HG02981 (cell line): ENCODE measurements around the gene COMMD4.
A peak's percentile ranks its signal among the peaks of the same experiment; 100 is the strongest.
"Not testable (repeated sequence)": the region's sequence is repeated elsewhere in the genome, so short reads cannot be mapped to it uniquely, and the experiment has no call there.

Experiments
- ATAC-seq: cut with Tn5 transposase; IDR thresholded peaks from one replicate; pipeline ENCODE4 v1.9.1; 2021; ENCODE audit warnings: mild to moderate bottlenecking, moderate library complexity; ENCODE audit not compliant: unreplicated experiment

The COMMD4 gene

DNA sequence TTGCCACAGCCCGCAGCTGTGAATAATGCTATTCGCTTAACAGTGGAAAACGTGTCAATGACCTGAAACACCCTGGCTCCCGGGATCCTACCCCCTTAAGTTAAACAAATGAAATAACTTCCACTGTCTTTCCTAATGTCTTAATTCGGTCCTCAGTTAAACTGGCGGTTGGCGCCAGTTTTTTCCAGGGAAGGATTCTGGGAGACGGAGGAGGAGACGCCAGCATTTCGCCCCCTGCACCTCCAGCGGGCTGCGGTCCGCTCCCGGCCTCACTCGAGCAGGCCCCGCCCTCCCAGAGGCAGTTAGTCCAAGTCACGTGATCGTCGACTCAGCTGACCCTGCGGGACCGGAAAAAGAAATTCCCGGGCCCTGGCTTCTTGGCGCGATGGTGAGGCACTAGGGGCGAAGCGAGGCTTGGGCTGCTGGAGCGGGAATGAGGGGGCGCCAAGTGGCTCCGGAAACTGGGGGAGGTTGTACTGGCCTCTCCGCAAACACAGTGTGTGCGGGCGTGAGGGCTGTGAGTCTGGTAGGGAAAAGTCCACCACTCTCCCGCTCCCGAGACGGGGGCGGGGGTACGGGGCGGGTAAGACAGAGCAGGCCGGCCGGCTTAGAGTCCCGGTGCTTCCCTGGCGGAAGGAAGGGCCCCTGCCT is at the start of gene COMMD4:
TSS of gene COMMD4 (plus strand) at position 359 of the 651 bp plus-strand sequence. CDS start at position 386, 27 bp downstream.
- peak; percentile 71 for ATAC-seq

DNA sequence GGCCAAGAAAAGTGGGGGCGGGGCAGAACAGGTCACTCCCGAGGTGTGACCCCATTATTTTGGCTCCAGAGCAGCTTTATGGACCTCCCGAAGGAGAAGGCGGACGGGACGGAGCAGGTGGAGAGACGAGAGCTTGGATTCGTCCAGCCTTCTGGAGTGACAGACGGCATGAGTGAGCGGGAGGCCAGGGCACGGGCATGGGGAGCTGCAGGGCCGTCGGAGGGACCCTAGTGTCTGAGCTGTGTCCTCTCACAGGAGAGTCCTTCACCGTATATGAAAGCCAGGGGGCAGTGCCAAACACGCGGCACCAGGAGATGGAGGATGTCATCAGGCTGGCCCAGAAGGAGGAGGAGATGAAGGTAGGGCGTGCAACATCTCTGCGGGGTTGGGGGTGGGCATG is 42.2 kb upstream of the COMMD4 start:
- not testable (repeated sequence) for ATAC-seq

- not testable (repeated sequence) for ATAC-seq
Measured at GRCh38 chr15:75298541-75299310, 37.1 kb upstream of the COMMD4 start.

DNA sequence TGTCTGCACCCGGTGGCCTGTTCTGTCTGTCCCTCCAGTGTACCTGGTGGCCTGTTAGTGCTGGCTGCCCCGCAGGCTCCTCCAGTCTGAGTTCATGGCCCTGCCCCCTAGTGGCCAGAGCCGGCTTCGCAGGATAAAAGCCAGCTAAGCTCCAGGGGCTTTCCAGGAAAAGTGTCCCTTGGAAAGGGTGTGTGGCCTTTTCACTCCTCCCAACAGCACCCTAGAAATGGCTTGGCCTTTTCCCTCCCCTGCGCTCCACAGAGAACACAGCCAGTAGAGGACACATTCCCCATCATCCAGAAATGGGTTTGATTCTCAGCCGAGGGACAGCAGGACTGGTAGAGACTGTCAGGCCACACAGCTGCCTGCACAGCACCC is 36.6 kb upstream of the COMMD4 start:
- not testable (repeated sequence) for ATAC-seq

GRCh38 chr15:75300026-75300425 is 35.8 kb upstream of the COMMD4 start:
- not testable (repeated sequence) for ATAC-seq

- no peak for ATAC-seq
Measured at GRCh38 chr15:75302318-75302717, 33.5 kb upstream of the COMMD4 start.

- ATAC-seq: not testable (repeated sequence)
Measured at GRCh38 chr15:75302753-75303152, 33.1 kb upstream of the COMMD4 start.

- ATAC-seq: no peak
Measured at GRCh38 chr15:75306188-75306587, 29.7 kb upstream of the COMMD4 start.

- no peak for ATAC-seq
Measured at GRCh38 chr15:75307778-75308390, 28.0 kb upstream of the COMMD4 start.

GRCh38 chr15:75309711-75310110 is 26.2 kb upstream of the COMMD4 start:
- no peak for ATAC-seq

DNA sequence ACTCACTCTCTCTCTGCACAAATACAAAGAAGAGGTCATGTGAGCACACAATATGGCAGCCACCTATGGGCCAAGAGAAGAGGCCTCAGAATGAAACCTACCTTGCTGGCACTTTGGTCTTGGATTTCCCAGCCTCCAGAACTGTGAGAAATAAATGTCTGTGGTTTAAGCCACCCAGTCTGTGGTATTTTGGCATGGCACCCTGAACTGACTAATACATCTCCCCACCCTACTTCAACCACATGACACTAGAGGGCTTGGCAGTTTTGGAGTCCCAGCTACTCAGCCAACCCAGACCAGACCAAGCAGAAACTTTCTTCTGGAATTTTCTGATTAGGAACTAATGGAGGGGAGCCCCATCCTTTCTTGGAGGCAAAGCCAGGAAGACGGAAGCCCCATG is 23.3 kb upstream of the COMMD4 start:
- ATAC-seq: not testable (repeated sequence)

DNA sequence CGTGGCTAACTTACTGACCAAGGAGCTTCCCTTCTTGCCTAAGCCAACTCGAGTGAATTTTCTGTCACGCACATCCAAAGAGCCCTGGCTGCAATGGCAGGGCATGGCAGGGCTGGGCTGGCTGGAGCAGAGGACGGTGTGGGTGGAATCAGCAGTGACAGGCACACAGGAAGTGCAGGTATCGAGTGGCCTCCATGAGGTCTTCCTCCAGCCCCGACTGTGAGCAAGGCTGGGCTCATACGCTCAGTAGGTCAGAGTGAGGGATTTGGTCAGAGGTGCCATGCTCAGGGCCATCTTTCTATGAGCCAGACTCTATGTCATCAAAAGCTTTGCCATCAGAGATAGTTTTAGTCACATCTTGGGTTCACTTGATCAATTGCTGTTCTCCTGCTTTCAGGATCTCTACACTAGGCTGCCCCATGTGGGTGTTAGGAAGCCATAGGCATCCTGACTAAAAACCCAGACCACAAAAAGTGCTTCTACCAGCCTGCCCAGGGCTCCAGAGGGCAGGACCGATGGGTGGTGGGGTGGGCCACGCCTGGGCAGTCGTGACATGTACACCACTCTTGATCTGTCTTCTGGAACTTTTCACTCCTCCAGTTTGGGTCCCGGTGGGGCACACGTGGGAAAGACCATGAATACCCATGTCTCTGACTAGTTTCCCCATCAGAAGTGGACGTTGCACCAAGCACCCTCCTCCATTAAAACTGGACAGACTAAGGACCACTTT is 22.6 kb upstream of the COMMD4 start:
- ATAC-seq: no peak

DNA sequence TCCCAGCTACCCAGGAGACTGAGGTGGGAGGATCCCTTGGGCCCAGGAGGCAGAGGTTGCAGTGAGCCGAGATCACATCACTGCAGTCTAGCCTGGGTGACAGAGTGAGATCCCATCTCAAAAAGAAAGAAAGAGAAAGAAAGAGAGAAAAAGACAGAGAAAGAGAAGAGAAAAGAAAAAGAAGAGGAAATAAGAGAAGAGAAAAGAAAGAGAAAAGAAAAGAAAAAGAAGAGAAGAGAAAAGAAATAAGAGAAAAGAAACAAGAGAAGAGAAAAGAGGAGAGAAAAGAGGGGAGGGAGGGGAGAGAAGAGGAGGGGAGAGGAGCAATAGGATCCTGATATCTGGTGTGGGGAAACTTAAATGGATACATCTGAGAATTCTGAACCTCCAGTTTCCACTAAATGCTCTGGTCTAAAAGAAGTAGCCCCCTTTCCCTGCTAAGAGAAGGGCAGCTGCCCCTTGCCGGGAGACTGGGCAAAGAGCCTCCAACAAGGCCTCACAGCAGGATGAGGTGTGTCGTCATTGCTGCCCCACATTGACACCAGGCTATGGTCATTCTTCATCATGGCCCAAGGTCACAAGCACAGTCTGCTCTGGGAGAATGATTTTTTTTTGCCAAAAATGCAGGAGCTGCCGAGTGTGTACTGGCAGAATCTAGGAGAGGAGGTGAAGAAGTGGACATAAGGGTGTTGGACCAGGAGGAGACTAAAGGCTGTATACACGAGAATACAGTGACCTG is 21.1 kb upstream of the COMMD4 start:
- no peak for ATAC-seq

DNA sequence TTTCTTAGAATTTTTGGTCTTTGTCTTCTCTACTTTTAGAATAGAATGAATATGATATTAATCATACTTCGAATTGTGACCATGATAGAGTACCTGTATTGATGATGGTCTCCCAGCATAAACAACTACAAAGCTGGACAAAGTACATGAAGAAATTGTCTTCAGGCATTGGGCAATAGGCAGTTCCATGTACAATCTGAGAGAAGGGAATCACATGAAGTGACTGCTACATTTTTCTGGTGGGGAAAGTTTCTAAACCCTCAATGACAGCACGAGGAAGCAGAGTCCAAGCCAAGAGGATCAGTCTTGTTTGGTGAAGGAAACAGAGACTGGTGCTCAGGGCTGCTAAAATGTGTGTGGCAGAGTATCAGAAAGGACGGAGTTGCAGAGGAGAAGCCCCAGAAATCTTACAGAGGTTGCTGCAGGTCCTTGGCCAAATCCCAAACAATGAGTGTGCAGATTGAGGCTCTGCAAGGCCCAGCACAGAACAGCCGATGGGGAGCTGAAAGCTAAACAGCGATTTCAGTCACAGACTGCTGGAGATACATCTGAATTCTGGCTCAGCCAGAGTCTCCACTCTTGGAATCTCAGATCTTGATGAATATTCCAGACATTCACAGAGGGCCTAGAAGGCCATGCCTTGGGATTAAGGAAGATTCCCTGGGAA is 16.5 kb upstream of the COMMD4 start:
- ATAC-seq: not testable (repeated sequence)

- no peak for ATAC-seq
Measured at GRCh38 chr15:75321711-75322110, 14.2 kb upstream of the COMMD4 start.

GRCh38 chr15:75325922-75326321 is 9.9 kb upstream of the COMMD4 start:
- no peak for ATAC-seq

DNA sequence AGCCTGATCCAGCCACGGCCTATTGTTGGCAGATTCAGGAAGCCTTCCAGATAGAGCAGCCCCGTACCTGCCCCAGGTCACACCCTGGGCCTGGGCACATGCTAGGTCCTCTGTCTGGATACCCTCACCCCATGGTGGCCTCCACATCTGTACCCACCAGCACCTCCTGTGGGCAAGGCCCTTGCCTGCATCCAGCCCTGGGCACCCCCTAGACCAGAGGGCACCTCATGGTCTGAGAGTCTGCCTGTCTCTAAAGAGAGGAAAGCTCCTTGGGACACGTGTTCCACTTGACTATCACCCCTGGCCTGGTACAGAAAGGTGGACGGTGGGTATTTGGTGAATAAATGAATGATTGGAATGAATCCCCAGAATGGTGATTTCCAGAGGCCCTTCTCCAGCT is 8.9 kb upstream of the COMMD4 start:
- no peak for ATAC-seq

DNA sequence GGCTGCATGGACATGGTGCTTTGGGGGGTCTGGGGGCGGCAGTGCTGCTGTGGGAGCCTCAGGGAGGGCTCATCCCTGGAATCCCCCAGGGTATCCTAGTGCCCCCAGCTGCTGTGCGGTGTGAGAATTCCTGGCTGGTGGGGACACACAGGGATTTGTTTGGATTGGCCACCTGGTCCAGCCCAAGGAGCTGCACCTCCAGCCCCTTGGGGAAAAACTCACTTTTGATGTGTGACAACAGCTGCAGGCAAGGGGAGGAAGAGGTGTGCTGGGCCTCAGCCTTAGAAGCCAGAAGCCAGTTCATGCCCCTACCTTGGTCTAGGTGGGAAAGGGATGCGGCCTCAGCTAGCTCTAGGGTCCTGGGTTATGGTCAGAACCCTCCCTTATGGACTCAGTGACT is 8.4 kb upstream of the COMMD4 start:
- ATAC-seq: no peak

DNA sequence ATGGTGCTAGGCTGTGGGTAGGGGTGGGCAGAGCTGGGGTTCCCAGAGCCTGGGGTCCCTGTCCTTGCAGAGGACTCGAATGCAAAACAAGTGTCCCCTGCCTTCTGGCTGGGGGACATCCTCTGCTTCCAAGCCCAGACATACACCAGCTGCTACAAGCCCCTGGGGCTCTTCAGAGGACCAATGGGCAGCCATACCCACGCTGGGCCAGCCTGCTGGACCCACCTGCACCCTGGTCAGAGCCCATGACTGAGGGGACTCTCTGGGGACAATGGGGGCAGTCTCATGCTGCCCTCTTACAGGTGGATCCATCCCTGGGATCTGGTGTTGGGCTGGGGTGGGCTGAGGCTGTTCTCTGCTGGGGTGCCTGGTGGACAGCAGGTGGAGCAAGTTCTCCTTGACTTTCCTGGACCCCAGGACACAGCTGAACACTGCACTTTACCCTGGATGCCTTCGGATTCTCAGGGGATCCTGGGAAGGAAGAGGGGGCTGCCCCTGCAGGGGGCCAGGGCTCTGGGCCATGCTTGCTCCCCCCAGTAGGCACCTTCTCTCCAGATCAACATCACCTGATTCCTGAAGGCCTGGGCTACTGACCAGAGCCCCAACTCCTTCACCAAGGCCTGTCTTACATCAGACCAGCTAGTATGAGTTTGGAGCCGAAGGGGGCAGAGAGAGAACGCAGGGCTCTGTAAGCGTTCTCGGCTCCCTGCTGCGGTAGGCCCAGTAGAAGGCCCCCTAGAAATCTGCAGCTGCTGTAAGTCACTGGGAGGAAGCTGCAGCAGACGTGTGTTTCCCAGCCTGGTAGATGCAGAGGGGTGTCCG is 7.2 kb upstream of the COMMD4 start:
- ATAC-seq: no peak
